CD4-positive, alpha-beta T cell treated with Interleukin-12 subunit alpha and Interleukin-12 subunit beta, for 1 hour (primary cell): ENCODE results near the gene IQSEC3.

ENCODE experiments used
- DNase-seq: peaks from one replicate; pipeline ENCODE4 v3.0.0-alpha.2; 2020

The IQSEC3 gene

DNA sequence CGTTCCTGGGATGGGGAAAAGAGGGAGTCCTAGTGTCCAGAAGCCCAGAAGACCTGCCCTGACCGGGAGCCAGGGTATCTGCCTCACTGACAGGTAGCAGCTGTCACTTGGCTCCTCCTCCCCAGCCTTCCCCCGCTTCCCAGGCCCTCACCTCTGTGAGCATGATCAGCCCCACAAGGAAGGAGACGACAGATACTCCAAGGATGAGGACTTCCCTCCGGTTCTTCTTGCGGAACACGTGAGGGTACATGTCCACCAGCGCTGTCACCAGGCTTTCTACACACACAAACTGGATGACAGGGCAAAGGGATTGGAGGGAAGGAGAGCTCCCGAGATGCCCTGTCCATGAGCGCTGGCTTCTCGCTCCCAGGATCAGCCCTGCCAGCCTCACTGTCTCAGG, 157.3 kb downstream of the IQSEC3 start:
- no peak for DNase-seq

DNA sequence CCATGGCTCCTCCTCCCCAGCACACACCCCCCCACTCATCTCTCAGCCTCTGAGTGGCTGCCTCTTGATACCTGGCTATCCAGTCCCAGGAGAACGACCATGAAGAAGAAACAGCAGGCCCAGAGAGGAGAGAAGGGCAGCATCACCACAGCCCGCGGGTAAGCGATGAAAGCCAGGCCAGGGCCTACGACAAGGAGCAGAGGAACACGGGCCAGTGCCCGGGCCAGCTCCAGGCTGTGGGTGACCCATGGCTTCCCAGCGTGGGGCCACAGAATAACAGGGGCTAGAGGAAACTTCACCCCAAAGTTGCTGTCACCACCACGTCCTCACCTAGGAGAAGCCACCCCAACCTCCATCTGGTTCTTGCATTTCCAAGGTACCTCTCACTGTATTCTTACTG, 157.8 kb downstream of the IQSEC3 start:
- DNase-seq: no peak

DNA sequence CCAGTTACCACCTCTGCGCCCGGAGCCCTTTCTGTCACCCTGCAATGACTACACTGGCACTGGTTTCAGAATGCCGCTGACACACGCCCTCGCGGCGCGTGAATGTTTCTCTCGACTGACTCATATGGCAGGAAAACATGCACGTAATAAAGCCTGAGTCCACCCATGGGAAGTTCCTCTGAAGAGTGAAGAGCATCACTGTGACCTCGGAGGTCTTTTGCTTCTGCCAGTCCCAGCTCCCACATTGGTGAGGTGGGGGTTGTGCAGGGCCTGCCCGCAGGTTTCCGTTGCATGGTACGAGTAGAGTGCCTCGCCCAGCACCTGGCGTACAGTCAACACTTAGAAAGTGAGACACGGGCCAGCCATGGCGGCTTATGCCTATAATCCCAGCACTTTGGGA, 158.4 kb downstream of the IQSEC3 start:
- DNase-seq: no peak

DNA sequence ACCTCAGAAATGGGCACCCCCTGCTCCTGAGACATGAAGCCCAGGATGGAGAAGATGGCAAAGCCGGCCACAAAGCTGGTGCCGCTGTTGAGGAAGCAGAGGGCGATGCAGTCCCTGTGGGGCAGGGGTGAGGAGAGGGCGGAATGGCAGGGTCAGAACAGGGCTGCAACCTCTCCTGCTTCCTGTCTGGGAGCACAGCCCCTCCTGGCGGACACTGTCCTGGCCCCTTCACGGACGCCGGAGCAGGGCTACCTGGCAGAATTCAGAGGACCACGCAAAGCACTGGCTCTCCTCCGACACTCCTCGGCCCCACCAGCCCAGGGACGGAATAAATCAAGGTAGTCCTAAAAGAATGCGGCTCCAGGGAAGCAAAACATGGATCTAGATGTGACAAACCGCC, 159.8 kb downstream of the IQSEC3 start:
- no peak for DNase-seq

DNA sequence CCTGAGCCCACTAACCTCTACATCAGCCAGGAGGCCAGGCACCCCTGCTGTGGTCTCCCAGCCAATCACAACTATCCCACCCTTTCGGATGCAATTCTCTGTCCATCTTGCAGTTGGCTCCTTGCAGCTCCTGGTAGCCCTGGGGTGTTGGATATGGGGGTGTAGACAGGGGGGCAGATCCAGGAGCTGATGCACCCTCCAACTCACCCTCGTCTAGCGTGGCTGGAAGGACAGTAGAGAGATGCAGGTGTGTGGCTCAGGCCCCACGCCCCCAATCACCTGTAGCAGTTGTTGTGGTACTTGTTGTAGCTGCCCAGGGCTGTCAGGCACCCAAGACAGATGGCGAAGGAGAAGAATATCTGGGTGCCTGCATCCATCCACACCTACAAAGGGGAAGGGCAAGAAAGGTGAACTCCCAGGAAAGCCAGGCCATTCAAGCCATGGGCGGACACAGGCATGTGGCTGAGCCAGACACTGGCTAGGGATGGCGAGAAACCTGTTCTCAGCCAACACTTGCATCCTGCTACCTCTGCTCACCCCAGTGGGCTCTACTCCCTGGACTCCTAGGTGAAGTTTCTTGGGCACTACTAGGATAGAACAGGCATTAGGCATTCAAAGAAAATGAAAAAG, 160.8 kb downstream of the IQSEC3 start:
- no peak for DNase-seq
